IPS-18c (cell line): ENCODE results near the gene PEX5L.

Source experiments
- H3K4me3 ChIP-seq: 2 replicates; pipeline ENCODE4 v1.7.0; 2013; ENCODE audit warnings: low read depth, mild to moderate bottlenecking, low read length, moderate library complexity; ENCODE audit not compliant: insufficient read depth
- H3K9me3 ChIP-seq: one replicate; pipeline ENCODE4 v1.6.1; 2013; ENCODE audit warnings: mild to moderate bottlenecking, low read length, moderate library complexity; ENCODE audit not compliant: control insufficient read depth, insufficient read depth

The PEX5L gene

DNA sequence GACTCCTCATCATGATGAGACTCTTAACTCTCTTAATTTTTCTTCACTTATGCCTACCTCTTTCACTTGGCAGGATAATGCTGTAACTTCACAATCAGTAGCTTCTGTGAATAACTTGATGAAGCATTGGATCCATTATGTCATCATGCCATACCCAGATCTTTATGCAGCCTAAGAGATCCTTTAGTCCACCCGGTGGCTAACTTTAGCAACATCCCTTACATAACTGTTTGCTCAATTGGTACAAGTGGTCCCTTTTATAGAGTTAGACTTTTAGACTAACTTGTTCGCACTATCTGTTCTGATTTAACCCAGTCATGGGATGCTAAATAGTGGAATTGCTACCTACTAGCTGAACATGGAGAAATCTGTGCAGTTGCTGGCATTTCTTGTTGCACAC is 199.4 kb downstream of the PEX5L start:
- H3K4me3 ChIP-seq, result no peak overlapping the region
- H3K9me3 ChIP-seq, result no peaks in the 10 kb centered on the region

DNA sequence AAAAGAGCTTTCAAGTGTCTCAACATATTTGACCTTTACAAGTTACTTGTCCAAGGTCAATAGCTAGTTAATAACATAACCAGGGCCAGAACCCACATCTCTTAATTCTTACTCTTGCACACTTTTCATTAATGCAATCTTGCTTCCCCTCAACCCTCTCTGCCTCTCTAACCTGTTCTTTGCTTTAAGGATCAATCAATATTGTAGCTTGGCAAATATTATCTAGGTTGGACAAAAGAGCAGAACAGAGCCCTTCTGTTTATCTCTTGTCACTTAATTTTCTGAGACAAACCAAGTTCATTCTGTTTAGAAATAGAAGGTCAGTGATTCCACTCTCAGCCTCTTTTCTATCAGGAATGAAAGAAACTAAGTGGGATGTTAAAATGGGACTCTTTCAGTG is 203.4 kb downstream of the PEX5L start:
- H3K9me3 ChIP-seq, result no peaks in the 10 kb centered on the region
- no peak overlapping the region for H3K4me3 ChIP-seq

DNA sequence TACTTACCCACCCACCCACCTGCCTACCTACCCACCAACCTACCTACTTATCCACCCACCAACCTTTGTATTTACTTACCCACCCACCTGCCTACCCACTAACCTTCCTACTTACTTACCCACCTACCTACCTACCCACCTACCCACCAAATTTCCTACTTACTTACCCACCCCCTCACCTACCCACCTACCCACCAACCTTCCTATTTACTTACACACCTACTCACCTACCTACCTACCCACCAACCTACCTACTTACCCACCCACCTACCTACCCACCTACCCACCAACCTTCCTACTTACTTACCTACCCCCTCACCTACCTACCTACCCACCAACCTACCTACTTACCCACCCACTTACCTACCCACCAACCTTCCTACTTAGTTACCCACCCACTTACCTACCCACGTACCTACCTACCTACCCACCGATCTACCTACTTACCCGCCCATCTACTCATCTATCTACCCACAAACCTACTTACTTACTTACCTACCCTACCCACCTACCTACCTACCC is 204.3 kb downstream of the PEX5L start:
- Histone ChIP-seq H3K4me3 (no peak overlapping the region), H3K9me3 (no peaks in the 10 kb centered on the region)

DNA sequence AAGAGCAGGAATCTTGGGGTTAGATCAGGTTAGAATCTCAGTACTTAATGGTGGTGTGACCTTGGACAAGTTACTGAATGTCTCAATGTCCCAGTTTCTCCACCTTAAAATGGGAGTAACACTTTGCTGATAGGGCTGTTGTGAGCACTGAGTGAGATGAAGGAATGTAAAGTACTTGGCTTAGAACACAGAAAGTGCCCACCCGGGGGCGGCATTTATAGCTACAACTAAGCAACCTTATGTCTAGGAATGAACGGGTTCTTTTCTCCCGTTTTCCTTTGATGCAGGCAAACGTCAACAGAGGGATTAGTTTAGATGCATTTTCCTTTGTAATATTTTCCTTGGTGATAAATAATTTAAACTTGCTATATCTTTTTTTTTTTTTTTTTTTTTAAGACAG is 207.3 kb downstream of the PEX5L start:
- Histone ChIP-seq H3K9me3 (no peaks in the 10 kb centered on the region), H3K4me3 (no peak overlapping the region)

DNA sequence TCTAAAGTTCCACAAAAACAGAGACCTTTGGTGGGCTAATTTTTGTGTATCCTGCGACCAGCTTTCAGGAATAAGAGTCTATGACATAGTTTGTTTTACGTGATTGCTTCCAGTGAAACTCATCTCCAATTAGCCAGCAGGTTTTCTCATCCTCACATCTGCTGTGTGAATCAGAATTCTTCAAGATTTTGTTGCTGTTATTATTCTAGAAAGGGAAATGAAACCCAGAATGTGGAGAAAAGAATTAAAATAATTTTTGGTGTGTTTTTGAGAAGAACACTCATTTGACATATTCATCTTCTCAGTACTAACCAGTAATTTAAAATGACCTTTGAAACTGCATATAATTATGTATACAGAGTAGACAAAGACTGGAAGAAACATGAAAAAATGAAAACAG is 208.0 kb downstream of the PEX5L start:
- Histone ChIP-seq H3K4me3 (no peak overlapping the region), H3K9me3 (no peaks in the 10 kb centered on the region)

DNA sequence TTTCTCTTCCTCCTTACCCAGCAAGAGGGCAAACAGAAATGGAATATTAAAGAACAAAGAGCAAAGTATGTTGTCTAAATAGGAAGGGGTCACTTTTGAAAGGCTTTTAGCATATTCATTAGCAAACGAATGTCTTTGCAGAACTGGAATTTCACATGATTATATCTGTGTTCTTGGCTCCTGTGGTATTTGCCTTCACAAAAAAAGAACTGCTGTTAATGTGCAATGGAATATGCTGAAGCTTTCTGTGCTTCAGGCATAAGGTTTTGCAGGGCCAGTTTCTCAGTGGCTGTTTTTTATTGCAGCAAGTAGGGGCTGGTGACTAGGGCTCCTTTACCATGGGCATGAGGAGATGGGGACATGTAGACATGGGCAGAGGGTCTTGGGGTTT is 210.5 kb downstream of the PEX5L start:
- H3K9me3 ChIP-seq, result no peaks in the 10 kb centered on the region
- no peak overlapping the region for H3K4me3 ChIP-seq

DNA sequence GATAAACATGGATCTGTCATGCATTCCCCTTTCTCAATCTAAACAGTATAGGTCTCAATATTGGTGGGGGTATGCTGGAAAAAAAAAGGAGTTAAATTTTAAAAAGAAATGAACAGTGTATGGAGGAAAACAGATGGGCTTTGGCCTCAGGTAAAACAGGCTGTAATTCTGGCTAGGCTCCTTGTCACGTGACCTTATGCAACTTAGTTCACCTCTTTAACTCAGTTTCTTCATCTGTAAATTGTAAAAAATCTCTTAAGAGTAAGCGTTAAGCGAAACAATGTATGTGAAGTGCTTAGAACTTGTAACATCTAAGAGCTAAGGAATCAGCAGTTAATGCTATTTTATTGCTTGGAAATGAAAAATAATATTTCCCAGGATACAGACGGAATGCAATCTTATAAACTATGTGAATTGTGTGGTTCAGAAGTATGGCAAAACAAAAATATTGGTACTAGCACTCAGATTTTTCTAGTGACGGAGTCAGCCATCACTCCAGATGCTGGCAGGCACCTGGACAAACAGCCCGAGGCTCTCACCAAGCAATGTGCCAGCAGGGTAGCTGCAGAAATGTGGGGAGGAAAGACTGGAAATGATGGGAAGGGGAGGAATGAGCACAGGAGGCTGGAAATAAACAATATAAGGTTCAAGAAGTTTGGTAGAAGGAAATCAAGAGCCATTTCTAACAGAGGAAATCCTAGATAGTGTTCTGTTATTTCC is 211.1 kb downstream of the PEX5L start:
- Histone ChIP-seq H3K4me3 (no peak overlapping the region), H3K9me3 (no peaks in the 10 kb centered on the region)

DNA sequence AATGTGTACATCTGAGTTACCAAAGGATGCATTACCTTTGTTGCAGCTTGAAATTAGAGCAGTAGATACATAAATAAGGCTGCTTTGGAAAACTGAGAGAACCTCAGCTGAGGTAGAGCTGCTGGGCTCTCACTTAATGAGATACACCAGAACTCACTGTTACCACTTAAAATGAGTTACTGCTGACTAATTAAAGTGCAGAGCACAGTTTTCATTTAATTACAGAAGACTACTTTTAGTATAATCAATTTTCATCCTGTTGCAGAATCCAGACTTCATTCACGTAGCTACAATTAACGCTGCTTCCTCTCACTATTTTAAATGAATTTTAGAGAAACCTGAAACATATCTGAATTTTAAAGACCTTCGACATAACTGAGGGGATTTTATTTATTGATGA is 214.4 kb downstream of the PEX5L start:
- Histone ChIP-seq H3K4me3 (no peak overlapping the region), H3K9me3 (no peaks in the 10 kb centered on the region)

DNA sequence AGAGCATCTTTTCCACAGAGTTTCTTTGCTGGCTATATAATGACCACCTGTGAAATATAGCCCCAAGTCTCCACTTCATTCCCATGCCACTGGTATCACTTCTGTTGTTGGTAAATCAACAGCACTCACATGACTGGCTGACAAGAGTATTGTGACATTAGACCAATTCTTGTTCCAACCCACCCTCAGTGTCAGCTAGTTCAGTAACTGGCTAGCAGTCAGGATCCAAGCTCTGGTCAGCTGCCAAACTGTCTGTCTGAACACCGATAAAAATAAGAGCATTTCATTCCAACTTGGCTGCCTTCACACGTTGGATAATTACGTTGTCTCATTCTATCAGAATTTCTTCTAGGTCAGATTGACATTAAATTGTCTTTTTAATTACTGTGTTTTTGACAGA is 217.4 kb downstream of the PEX5L start:
- Histone ChIP-seq H3K9me3 (no peaks in the 10 kb centered on the region), H3K4me3 (no peak overlapping the region)

DNA sequence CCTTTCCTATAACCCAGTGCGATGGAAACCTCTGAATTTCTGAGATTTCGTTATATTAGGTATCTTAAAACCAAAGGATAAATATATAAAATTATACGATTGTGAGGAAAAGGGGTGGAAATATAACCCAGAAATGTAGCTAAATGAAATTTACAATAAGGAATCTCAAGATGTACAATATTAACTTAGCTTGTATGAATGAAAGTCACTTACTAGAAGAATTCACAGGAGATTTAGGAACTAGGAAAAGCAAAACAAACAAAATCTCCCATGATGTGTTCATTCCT is 224.7 kb downstream of the PEX5L start:
- Histone ChIP-seq H3K4me3 (no peak overlapping the region), H3K9me3 (no peaks in the 10 kb centered on the region)

DNA sequence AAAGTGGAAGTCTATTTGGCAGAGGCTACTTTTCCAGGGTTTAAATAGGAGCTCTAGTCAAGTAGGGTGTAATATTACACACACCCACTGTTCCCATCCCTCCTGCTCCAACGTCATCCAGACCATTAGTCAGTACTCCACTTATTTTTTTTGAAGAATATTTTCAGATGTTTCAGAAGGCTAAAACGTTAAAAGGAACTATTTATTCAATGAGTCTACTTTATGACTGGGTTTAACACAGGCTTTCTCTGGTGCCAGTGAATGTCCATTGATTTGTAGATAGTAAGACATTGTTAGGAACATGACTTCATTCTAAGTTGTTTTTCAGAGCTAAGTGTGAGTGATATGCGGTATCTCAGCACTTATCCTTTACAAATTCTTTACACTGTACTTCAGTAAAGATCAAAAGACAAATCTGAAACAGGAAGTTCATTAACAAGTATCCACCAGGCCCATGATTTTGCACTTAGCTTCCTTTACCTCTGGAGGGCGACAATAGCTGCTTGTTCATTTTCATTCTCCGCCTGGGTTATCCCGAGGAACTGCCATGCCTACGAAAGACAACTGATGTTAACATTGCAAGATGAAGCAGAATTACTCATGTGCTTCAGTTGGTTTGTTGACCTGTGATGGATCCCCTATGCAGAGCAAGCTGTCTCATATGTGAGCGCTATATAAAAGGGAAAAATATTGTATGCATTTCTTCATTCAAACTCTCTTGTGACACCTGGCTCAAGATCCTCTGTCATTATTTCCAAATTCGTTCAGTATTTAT is 225.2 kb downstream of the PEX5L start:
- no peaks in the 10 kb centered on the region for H3K9me3 ChIP-seq
- no peak overlapping the region for H3K4me3 ChIP-seq

DNA sequence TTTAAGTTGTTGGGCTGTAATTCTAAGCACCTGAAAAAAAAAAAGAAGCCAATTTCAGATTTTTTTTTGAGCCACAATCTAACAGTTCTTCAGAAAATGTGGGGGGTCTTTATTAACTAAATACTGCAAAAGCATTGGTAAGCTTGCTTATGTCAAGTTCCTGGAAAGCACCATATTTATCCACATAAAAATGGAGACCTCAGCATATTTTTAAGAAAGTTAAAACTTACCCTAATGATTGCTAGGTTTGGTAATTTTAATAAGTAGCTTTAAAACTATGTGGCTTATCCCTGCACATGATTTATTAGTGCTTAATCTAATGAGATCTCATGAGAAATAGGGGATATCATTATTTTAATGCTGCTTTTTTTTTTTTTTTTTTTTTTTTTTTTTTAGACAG is 227.1 kb downstream of the PEX5L start:
- Histone ChIP-seq H3K9me3 (no peaks in the 10 kb centered on the region), H3K4me3 (no peak overlapping the region)

DNA sequence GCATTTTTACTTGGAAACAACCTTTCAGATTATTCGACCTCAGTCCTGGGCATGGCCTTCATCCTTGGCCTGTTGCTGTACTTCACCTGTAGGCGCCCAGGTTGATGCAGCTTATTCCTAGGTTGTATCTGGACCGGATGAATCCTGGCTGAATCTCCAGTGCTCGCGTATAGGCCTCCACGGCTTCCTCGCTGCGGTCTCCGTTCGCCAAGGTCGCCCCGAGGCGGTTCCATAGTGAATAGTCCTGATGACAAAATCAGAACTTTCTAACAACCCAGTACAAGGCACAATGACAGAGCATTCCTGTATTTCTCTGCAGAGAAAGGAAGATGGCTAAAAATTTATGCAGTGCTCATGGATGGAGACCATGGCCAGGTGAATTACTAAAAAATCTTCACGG is 229.1 kb downstream of the PEX5L start:
- H3K4me3 ChIP-seq, result no peak overlapping the region

DNA sequence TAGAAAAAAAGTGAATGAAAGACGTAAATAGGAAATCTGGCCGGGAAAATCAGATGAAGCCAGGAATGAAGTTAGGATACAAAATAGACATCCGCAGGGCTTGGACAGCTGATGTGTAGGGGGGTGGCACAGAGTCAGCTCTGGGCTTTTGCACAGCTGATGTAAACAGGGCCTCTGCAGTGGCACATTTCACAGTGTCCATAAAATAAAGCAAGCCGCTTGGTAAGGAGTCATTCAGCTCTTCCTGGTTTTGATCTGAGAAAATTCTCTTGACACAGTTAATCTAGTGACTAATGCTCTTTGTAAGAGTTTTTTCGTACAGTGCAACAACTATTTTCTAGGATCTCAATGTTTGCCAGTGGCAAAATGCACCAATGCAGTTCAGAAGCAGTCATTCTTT is 230.6 kb downstream of the PEX5L start:
- Histone ChIP-seq H3K9me3 (no peaks in the 10 kb centered on the region), H3K4me3 (no peak overlapping the region)

More for the DNA sequence above, 229.1 kb downstream of the PEX5L start:
- H3K9me3 ChIP-seq, result no peaks in the 10 kb centered on the region

DNA sequence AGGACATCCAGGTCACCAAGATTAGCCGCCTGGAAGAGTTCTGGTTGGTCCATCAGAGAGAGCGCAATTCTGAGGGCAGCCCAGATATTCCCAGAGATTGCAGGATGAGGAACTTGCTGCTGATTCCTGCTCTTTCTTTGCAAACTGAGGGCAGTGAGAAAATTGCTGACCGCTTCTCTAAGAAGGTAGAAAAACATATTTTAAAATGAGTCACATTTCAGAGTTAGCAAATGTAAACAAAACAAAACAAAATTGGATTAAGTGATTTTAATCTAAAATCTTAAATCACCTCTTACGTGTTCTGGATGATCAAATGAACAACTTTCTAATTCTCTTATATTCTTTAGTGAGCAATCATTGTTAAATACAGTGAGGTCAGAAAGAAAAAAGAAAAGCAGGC is 234.9 kb downstream of the PEX5L start:
- Histone ChIP-seq H3K9me3 (no peaks in the 10 kb centered on the region), H3K4me3 (no peak overlapping the region)

DNA sequence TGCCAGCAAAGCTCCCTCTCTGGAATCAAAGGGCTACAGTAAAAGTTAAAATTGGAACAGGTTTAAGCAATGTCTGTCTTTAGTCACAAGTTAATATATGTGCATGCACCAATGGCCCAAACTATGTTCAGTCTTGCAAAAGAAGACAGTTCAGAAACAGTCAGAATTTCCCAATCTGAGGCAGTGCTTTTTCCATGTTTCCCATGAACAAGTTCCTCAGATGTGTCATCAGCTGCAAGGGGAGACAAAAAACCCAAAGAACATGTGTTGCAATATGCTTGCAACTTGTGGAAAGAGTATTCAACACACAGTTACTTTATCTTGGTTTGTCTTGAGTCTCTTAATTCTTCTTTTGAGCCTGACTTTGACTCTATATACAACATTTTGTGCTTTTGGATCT is 235.5 kb downstream of the PEX5L start:
- Histone ChIP-seq H3K4me3 (no peak overlapping the region), H3K9me3 (no peaks in the 10 kb centered on the region)

DNA sequence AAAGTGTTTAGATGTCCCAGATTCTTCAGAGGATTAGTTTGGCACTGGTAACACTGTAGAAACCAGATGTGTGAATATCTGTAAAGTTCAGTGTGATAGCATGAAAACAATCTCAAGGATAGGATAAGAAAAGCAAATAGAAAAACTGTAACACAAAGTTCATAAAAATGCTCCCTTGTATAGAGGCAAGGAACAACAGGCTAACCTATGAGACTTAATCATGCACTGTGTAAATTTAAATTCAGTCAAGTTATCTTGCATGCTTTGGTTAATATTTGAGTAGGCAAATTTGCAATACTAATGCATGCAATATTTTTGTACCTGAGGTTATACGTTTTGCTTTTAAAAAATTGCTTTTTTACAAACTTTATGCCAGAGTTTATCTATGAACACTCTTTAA is 239.5 kb downstream of the PEX5L start:
- Histone ChIP-seq H3K9me3 (no peaks in the 10 kb centered on the region), H3K4me3 (no peak overlapping the region)

DNA sequence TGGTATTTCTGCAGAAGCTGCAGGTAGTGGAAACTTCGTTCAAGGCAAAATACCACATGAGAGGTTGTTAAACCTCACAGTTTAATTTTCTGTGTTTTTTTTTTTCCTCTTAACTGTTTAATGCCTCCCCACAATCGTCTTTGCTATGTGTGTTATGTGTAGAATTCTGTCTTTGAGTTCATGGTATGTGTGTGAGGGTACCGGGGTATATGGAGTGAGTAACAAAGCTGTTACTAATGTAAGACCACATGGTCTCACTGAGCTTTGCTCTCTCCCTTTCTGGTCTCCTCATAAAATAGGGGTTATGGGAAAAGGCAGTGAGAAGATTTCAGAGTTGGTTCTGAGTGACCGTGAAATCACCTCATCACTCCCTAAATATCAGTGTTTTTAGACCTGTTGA is 240.3 kb downstream of the PEX5L start:
- H3K9me3 ChIP-seq, result no peaks in the 10 kb centered on the region
- no peak overlapping the region for H3K4me3 ChIP-seq

DNA sequence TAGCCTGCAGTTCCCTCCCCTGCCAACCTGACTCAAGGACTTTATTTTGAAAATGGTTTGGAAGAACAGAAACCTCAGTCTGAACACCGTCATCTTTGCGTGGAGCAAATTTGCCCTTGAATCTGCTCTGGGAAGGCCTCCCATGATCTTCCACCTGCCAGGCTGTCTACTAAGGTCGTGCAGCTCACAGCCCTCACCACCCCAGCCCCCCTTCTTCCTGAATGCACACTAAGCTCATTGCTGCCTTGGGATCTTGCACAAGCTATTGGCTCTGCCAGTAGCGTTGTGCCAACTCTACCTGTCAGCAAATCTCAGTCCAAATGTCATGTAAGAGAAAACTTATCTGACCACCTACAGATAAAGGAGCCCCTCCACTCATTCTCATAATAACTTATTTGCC is 242.4 kb downstream of the PEX5L start:
- Histone ChIP-seq H3K9me3 (no peaks in the 10 kb centered on the region), H3K4me3 (no peak overlapping the region)
